Measurements from ENCODE around the gene KIAA1958. TPM values are rescaled to one million over a fixed set of nuclear protein-coding genes. Genes with fewer than 3 reads are reported as not detected.

The KIAA1958 gene
- total RNA-seq, 1 experiment from 2014 or later, result 18.5 TPM

DNA sequence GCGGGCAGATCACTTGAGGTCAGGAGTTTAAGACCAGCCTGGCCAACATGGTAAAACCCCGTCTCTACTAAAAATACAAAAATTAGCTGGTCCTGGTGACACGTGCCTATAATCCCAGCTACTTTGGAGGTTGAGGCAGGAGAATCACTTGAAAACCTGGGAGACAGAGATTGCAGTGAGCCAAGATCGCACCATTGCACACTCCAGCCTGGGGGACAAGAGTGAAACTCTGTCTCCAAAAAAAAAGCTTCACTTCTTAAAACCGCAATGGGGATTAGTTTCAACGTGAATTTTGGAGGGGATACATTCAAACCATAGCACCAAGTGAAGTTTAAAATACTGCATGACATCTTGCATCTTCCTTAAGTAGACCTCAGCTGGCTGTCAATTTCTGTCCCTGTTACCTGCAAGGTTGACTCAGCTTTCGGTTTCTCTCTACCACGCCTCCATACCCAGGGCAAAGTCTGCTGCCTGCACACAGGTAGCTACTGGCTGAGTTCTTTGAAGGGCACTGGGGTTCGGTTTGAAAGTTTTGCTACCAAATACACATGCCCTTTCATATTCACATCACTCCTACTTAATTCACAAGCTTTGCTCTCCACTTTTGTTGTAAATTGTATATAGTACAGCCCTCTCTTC is 69.3 kb downstream of the KIAA1958 start (continued):
- no peak for TF ChIP-seq REST (IDR thresholded peaks at IDR 0.05; ENCODE audit: low read depth)

DNA sequence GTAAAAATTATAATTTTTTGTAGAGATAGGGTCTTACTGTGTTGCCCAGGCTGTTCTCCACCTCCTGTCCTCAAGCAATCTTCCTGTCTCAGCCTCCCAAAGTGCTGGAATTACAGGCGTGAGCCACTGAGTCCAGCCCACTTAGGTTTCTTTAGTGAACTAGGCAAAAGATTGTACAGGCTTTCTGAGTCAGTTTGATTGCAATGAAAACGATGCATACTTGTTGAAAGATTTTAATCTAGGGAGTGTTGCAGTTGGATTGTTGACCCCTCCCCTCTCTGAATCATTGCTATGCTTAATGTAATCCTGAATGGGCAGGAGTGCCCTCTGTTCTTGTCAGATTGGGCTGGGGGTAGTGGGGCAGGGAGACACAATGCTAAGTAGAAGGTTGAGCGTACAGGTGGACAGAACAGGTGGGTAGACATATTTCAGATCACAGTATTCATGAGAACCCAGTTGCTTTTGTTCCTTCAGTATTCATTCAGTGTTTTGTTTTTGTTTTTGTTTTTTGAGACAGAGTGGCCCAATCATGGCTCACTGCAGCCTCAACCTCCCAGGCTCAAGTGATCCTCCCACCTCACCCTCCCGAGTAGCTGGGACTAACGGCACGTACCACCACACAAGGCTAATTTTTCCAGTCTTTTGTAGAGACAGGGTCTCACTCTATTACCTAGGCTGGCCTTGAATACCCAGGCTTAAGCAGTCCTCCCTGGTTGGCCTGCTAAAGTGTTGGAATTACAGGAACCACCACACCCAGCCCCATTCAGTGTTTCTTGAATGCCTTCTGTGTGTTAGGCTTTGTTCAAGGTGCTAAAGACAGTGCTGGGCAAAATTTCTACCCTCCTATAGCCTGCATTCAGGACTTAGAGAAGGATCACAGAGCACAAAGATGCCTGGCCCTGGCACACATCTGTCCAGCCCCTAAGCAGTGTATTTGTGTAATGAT is 70.1 kb downstream of the KIAA1958 start:
- CTCF ChIA-PET, result no interaction called here
- H3K4me2 ChIP-seq (ENCODE audit: low read length), result peak overlapping the region; percentile 26; the same call in 1 of the 2 replicates
- no TSS peak for BruUV-seq (replicated peaks)
- TF ChIP-seq CEBPB (IDR thresholded peaks at IDR 0.05; ENCODE audit: low read depth) (no peak), ATF3 (IDR thresholded peaks at IDR 0.05) (no peak), JUND (IDR thresholded peaks at IDR 0.05) (no peak), SIN3A (IDR thresholded peaks at IDR 0.05; ENCODE audit: low read depth) (no peak), SRF (IDR thresholded peaks at IDR 0.05; ENCODE audit: low read depth) (no peak), ELF1 (IDR thresholded peaks at IDR 0.05; ENCODE audit: borderline replicate concordance, low read depth) (no peak), POLR2A (IDR thresholded peaks at IDR 0.05; ENCODE audit: borderline replicate concordance, extremely low read depth, insufficient read depth, insufficient read length) (no peak), POLR2AphosphoS5 (IDR thresholded peaks at IDR 0.05; ENCODE audit: low read depth, low read length) (no peak), EGR1 (IDR thresholded peaks at IDR 0.05; ENCODE audit: low read depth) (no peak), REST (IDR thresholded peaks at IDR 0.05; ENCODE audit: low read depth) (no peak), CTCF (IDR thresholded peaks at IDR 0.05 in 2 of 3, conservative IDR thresholded peaks at IDR 0.05 in 1 of 3; ENCODE audit: borderline replicate concordance in 1 of 3, insufficient read depth in 1 of 3, low read depth in 2 of 3, low read length in 2 of 3) (no peak), RAD21 (IDR thresholded peaks at IDR 0.05; ENCODE audit: low read depth) (no peak), EZH2 (IDR thresholded peaks at IDR 0.05) (no peak)
- TF ChIP-seq, protein P1, sequence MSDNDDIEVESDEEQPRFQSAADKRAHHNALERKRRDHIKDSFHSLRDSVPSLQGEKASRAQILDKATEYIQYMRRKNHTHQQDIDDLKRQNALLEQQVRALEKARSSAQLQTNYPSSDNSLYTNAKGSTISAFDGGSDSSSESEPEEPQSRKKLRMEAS (IDR thresholded peaks at IDR 0.05), result no peak

More for the DNA sequence above, 70.1 kb downstream of the KIAA1958 start:
- H3K27me3 ChIP-seq (ENCODE audit: insufficient read depth, low read length), result no peaks in the 10 kb centered on the region
- H3K9me3 ChIP-seq (ENCODE audit: control insufficient read depth in 1 of 2, insufficient read depth in 1 of 2, low read depth in 1 of 2, low read length in 2 of 2), result no peaks in the 10 kb centered on the region
- no peak overlapping the region for H3K4me3 ChIP-seq (replicated peaks in 1 of 2; ENCODE audit: low read depth in 1 of 2, low read length in 2 of 2)
- H2AFZ ChIP-seq (ENCODE audit: low read depth, low read length, poor library complexity, severe bottlenecking), result no peak overlapping the region
- H3K9me2 ChIP-seq (ENCODE audit: insufficient read depth), result no peaks in the 10 kb centered on the region
- no peak for ATAC-seq
- no peak for DNase-seq (ENCODE audit: low read depth, low spot score)
- H4K20me1 ChIP-seq (ENCODE audit: insufficient read depth), result no peaks in the 10 kb centered on the region
- no peaks in the 10 kb centered on the region for H3K36me3 ChIP-seq (ENCODE audit: control insufficient read depth in 1 of 2, insufficient read depth in 2 of 2, low read length in 2 of 2)
- no peak overlapping the region for H3K27ac ChIP-seq (ENCODE audit: low read depth, low read length)
- no peak overlapping the region for H3K9ac ChIP-seq (ENCODE audit: low read length)
- intact Hi-C loops (cut with micrococcal nuclease), result no loop called here
- POLR2A ChIA-PET, result no interaction called here
- RAD21 ChIA-PET (ENCODE audit: low non-redundant PET in 1 of 2, low total read pairs in 2 of 2, uncharacterized antibody in 2 of 2, unreplicated experiment in 2 of 2), result no interaction called here
- peaks cover 7 to 16% of the 10 kb centered on the region in 2 experiments; a peak in 2 of 4 replicates for H3K4me1 ChIP-seq (ENCODE audit: control insufficient read depth in 1 of 2, insufficient read depth in 2 of 2, low read length in 2 of 2)
- no peaks in the 10 kb centered on the region for H3K79me2 ChIP-seq (ENCODE audit: insufficient read depth, low read length)

Data from HCT116 (cell line).